Activated T-cell treated with anti-CD3 and anti-CD28 coated beads, Interleukin-2, amount 50 U/mL, for 72 hours (primary cell): ENCODE data around the gene NFATC2. TPM values are rescaled to one million over a fixed set of nuclear protein-coding genes. Genes with fewer than 3 reads are reported as not detected.
"Not testable (repeated sequence)": the region's sequence is repeated elsewhere in the genome, so short reads cannot be mapped to it uniquely, and the experiment has no call there.

Source experiments
- ATAC-seq, 2 donors: fragments of 150-1000 bp; cut with Tn5 transposase; replicated peaks in 1 of 2; 2 replicates each; pipeline ENCODE4 v1.10.0; 2021; ENCODE audit warnings: moderate library complexity in 2 of 2, mild to moderate bottlenecking in 1 of 2
- DNase-seq, 2 donors: peaks; one replicate each; pipeline ENCODE4 v3.0.0; 2021 to 2022; ENCODE audit warnings: mixed read lengths in 1 of 2
- H3K27ac Mint-ChIP-seq: one replicate; pipeline ENCODE4 v1.8.0; 2022; ENCODE audit warnings: mild to moderate bottlenecking, moderate library complexity, mixed read lengths
- H3K27me3 Mint-ChIP-seq: one replicate; pipeline ENCODE4 v1.8.0; 2022; ENCODE audit warnings: low read depth, mixed read lengths
- H3K36me3 Mint-ChIP-seq, 2 donors: one replicate each; pipeline ENCODE4 v1.8.0; 2022; ENCODE audit warnings: mixed read lengths in 2 of 2, mild to moderate bottlenecking in 1 of 2; ENCODE audit not compliant: insufficient read depth in 2 of 2
- H3K4me1 Mint-ChIP-seq: one replicate; pipeline ENCODE4 v1.8.0; 2022; ENCODE audit warnings: low read depth, mixed read lengths
- H3K4me3 Mint-ChIP-seq, 2 donors: one replicate each; pipeline ENCODE4 v1.8.0; 2022; ENCODE audit warnings: mild to moderate bottlenecking in 2 of 2, mixed read lengths in 2 of 2, moderate library complexity in 2 of 2
- H3K9me3 Mint-ChIP-seq, 2 donors: one replicate each; pipeline ENCODE4 v1.8.0; 2022; ENCODE audit warnings: mixed read lengths in 2 of 2
- total RNA-seq, 2 donors: library from RNA; stranded (reverse); gene quantifications; one replicate each; pipeline ENCODE4 v1.2.3, GENCODE V29; 2022

Gene NFATC2
- total RNA-seq, 2 donors from 2014 or later: 29.4 to 39.9 TPM

DNA sequence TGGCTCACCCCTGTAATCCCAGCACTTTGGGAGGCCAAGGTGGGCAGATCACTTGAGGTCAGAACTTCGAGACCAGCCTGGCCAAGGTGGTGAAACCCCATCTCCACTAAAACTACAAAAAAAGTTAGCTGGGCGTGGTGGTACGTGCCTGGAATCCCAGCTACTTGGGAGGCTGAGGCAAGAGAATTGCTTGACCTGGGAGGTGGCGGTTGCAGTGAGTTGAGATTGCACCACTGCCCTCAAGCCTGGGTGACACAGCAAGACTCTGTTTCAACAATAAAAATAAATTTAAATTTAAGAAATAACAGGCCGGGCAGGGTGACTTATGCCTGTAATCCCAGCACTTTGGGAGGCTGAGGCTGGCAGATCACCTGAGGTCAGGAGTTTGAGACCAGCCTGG lies 80.7 kb downstream of the NFATC2 start:
- H3K9me3 Mint-ChIP-seq, DNase-seq, ATAC-seq, H3K27me3 Mint-ChIP-seq, H3K27ac Mint-ChIP-seq, H3K4me3 Mint-ChIP-seq: not testable (repeated sequence)
- H3K36me3 Mint-ChIP-seq: peaks cover 10 to 33% of the 10 kb centered on the region in 2 donors
- H3K4me1 Mint-ChIP-seq: peaks cover 39% of the 10 kb centered on the region

DNA sequence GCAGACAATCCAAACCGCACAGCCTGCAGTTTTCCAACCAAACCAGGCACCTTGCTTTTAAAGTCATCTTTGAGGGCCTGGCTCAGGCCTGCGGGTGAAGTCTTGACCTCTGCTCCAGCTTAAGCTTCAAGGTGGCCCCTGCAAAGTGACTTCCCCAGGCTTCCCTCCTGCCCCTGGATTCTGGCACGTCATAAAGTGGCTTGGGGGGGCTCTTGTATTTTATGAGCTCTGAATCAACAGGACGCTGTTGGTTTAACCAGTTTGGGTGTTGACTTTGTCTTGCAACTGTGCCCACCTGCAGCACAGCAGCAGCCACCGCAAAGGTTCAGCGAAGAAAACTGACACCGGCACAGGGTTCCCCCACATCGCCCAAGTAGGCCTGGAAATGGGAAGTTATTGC lies 81.2 kb downstream of the NFATC2 start:
- Mint-ChIP-seq H3K4me1 (peaks cover 45% of the 10 kb centered on the region), H3K9me3 (no peaks in the 10 kb centered on the region), H3K36me3 (peaks cover 10 to 33% of the 10 kb centered on the region in 2 donors), H3K27ac (no peak overlapping the region), H3K27me3 (no peaks in the 10 kb centered on the region), H3K4me3 (no peak overlapping the region)
- no peak for DNase-seq
- no peak for ATAC-seq

DNA sequence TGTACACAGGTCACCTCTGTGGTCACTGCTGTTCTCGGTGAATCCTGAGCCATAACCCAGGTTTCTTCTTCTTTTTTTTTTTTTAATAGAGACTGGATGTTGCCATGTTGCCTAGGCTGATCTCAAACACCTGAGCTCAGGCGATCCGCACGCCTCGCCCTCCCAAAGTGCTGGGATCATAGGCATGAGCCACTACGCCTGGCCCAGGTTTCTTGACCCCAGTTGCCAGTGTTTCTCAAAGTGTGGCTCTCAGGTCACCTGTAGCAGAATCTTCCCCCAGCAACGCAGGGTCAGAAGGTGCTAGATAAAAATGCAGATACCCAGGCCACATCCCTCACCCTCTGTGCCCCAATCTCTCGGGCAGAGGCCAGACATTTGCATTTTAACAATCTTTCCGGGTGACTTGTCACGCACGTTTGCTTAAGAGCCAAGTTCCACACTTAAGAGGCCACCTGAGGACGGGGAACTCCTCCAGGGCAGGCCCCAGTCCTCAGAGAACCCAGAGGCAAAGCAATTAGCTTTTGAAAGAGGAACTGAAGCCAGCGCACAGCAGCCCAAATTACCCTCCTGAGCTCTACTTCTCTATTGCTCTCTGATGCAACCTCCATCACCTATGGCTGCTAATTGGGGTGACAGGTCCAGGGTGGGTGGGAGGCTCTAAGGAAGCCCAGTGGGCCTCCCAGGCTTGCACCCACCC lies 81.8 kb downstream of the NFATC2 start:
- DNase-seq: no peak
- H3K4me3 Mint-ChIP-seq: no peak overlapping the region
- peaks cover 45% of the 10 kb centered on the region for H3K4me1 Mint-ChIP-seq
- H3K27ac Mint-ChIP-seq: no peak overlapping the region
- peaks cover 10 to 29% of the 10 kb centered on the region in 2 donors for H3K36me3 Mint-ChIP-seq
- no peaks in the 10 kb centered on the region for H3K9me3 Mint-ChIP-seq
- ATAC-seq: no peak
- no peaks in the 10 kb centered on the region for H3K27me3 Mint-ChIP-seq

DNA sequence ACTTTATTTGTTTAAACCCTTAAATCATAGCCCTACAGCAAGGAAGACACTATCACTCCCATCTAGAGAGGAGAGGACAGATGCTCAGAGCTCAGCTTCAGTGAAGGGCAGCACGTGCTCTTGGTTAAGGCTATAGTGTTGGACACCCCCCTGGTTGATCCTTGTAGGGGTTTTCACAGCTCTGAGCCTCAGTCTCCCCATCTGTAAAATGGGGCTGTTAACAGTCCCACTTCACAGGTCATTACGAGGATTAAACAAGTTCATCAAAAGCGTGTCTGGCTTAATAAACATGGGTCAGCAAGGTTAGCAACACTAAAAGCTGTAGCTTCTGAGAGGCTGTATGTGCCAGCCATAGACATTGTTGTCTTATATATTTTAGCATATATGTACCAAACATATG lies 82.4 kb downstream of the NFATC2 start:
- ATAC-seq (no peak), DNase-seq (no peak)
- Mint-ChIP-seq H3K27ac (no peak overlapping the region), H3K27me3 (no peaks in the 10 kb centered on the region), H3K4me1 (peaks cover 41% of the 10 kb centered on the region), H3K4me3 (no peak overlapping the region), H3K9me3 (no peaks in the 10 kb centered on the region), H3K36me3 (peaks cover 9 to 27% of the 10 kb centered on the region in 2 donors)

DNA sequence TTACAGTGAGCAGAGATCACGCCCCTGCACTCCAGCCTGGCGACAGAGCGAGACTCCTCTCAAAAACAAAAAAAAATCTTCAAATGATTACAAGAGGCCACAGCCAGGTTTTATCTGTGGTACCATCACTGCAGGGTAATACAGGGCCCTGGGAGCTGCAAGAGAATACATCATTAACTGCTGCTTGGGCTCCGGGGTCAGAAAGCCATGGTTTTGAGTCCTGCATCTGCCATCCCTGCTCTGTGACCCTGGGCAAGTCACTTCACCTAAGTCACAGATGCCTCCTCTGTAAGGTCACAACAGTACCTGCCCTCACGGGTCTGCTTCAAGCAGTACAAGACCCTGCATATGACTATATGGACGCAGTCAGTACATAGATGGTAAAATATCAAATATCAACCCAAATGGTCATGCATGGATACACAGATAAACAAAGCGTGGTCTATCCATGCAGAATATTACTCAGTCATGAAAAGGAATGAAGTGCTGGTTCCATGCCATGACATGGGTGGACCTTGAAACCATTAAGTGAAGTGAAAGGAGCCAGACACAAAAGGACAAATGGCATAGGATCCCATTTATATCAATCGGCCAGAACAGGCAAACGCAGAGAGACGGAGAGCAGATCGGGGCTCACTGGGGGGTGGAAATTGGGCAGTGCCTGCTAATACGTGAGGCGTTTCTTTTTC lies 83.6 kb downstream of the NFATC2 start:
- H3K4me1 Mint-ChIP-seq: peaks cover 32% of the 10 kb centered on the region
- peaks cover 16 to 34% of the 10 kb centered on the region in 2 donors for H3K36me3 Mint-ChIP-seq
- ATAC-seq: no peak
- H3K27me3 Mint-ChIP-seq: no peaks in the 10 kb centered on the region
- H3K27ac Mint-ChIP-seq: peak overlapping the region; percentile 58
- DNase-seq: no peak
- H3K4me3 Mint-ChIP-seq: no peak overlapping the region
- no peaks in the 10 kb centered on the region for H3K9me3 Mint-ChIP-seq

- Mint-ChIP-seq H3K9me3 (no peaks in the 10 kb centered on the region), H3K27ac (no peak overlapping the region), H3K27me3 (no peaks in the 10 kb centered on the region), H3K36me3 (peaks cover 16 to 45% of the 10 kb centered on the region in 2 donors), H3K4me1 (peaks cover 31% of the 10 kb centered on the region), H3K4me3 (no peak overlapping the region)
- ATAC-seq (no peak), DNase-seq (no peak)
These were observed 85.0 kb downstream of the NFATC2 start for GRCh38 chr20:51457533-51457932.

DNA sequence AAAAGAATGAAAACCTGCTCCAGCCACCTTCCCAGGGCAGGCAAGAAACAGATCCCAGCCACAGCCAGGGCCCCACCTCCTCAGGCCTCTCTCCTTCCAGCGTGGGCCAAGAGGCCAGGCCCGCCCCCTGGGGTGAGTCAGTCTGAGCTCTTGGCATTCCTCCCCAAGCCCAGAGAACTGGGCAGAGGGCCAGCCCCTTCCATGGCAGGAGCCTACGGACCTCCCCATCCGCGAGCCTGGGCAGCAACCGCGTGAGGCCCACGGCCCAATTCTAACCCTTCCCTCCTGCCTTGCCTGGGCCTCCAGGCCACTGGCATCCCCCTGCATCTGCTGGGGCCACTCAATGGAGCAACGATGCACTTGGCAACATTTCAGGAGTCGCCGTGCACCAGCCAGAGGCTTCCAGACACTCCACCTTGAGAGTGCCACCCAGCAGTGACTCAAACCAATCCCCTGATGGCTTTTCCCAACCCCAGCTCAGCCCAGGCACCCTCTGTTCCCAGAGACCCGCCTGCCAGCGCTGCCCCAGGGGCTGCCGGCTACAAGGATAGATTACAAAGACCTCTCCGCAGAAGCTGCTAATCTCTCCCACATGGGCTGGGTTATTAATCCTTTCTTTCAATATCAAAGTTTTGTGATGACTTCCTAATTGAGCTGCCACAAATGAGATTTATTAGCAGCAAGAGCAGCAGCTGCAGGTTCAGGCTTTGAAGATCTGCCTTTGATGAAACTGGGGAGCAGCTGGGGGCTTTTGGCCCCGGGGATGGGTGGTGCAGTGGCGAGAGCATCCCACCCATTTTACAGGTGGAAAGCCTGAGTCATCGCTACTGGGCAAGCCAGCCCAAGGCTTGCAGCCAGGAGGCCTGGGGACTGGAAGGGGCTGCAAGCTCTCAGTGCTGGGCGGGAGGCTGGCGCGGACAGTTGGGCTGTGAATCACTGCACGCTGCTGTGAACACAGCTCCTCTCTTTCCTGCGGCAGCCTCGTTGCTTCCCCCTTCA lies 85.7 kb downstream of the NFATC2 start:
- peak overlapping the region in 1 of 2 donors; percentile 36 for H3K4me3 Mint-ChIP-seq
- peak; percentile 22 to 55 for ATAC-seq
- no peaks in the 10 kb centered on the region for H3K27me3 Mint-ChIP-seq
- H3K9me3 Mint-ChIP-seq: no peaks in the 10 kb centered on the region
- H3K36me3 Mint-ChIP-seq: peaks cover 20 to 51% of the 10 kb centered on the region in 2 donors
- peaks cover 33% of the 10 kb centered on the region for H3K4me1 Mint-ChIP-seq
- no peak overlapping the region for H3K27ac Mint-ChIP-seq
- DNase-seq: no peak

DNA sequence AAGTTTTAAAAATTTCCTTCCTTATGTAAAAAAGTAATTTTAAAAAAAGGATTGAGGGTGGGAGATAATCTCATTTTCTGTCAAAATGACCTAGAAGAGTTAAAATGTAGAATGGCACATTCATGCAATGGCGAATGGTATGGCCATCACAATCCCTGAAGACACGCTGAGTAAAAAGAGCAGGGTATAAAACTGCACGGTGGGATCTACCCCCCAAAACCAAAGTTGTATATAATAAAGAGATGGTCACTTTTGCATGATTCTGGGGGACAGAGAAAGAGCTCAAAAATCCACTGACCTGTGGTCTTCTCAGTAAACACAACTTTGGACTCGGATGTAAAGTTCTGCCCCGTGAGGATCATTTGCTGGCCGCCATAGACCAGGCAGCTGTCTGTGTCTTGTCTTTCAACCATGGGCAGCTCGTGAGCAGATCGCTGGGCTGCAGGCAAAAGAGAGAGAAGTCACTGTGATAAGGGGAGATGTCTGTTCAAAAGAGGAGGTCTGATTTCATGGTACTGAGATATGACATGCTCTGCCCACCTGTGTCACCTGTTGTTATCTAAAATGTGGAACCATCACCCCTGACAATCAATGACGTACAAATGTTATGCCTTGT lies 88.2 kb downstream of the NFATC2 start:
- Mint-ChIP-seq H3K27me3 (no peaks in the 10 kb centered on the region), H3K4me3 (no peak overlapping the region), H3K36me3 (peaks cover 22 to 50% of the 10 kb centered on the region in 2 donors), H3K4me1 (peaks cover 31% of the 10 kb centered on the region), H3K27ac (no peak overlapping the region), H3K9me3 (no peaks in the 10 kb centered on the region)
- ATAC-seq (no peak), DNase-seq (no peak)

DNA sequence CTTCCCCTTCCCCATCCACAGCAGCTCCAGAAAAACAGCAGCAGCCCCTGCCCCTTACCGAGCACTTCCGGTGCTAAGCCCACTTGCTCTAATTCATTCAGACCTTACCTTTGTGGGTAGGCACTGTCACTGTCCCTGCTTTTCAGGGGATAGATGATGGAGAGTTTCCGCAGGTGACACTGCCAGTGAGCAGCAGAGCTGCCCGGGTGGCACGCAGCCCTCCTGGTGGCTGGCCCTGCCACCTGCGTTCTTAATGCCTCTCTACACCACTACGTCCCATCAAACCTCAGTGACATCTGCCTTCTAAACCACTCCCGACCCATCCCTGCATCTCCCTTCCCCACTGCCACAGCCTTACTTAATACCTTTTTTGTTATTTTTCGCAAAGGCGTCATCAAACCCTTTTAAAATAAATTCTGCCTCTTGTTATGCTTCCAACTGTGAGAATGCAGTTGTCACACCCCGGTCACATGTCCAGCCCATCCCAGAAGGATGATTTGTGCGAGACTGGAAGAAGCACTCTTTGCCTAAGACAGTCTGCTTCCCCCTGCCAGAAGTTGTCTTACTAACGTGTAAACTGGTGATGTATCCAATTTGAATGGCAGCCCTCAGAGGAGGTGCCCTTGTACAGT lies 89.7 kb downstream of the NFATC2 start:
- peaks cover 37% of the 10 kb centered on the region for H3K4me1 Mint-ChIP-seq
- no peaks in the 10 kb centered on the region for H3K9me3 Mint-ChIP-seq
- no peak for ATAC-seq
- H3K36me3 Mint-ChIP-seq: peaks cover 26 to 56% of the 10 kb centered on the region in 2 donors
- H3K4me3 Mint-ChIP-seq: no peak overlapping the region
- no peaks in the 10 kb centered on the region for H3K27me3 Mint-ChIP-seq
- peak overlapping the region; percentile 29 for H3K27ac Mint-ChIP-seq
- DNase-seq: no peak

GRCh38 chr20:51452091-51452613 lies 90.4 kb downstream of the NFATC2 start:
- ATAC-seq (no peak), DNase-seq (no peak)
- Mint-ChIP-seq H3K4me3 (no peak overlapping the region), H3K36me3 (peaks cover 28 to 59% of the 10 kb centered on the region in 2 donors), H3K27me3 (no peaks in the 10 kb centered on the region), H3K4me1 (peaks cover 37% of the 10 kb centered on the region), H3K27ac (peak overlapping the region; percentile 34), H3K9me3 (no peaks in the 10 kb centered on the region)

DNA sequence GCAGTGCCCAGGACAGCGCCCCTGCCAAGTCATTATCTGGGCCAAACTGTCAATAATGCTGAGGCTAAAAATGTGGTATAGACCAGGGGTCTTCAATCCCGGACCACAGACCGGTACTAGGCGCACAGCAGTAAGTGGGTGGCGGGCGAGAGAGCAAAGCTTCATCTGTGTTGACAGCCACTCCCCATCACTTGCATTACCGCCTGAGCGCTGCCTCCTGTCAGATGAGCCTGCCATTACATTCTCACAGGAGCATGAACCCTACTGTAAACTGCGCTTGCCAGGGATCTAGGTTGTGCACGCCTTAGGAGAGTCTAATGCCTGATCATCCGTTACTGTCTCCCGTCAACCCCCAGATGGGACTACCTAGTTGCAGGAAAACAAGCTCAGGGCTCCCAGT lies 91.0 kb downstream of the NFATC2 start:
- no peak for DNase-seq
- peak overlapping the region; percentile 44 for H3K27ac Mint-ChIP-seq
- no peak overlapping the region for H3K4me3 Mint-ChIP-seq
- peaks cover 28 to 58% of the 10 kb centered on the region in 2 donors for H3K36me3 Mint-ChIP-seq
- H3K9me3 Mint-ChIP-seq: no peaks in the 10 kb centered on the region
- no peaks in the 10 kb centered on the region for H3K27me3 Mint-ChIP-seq
- no peak for ATAC-seq
- peaks cover 34% of the 10 kb centered on the region for H3K4me1 Mint-ChIP-seq

GRCh38 chr20:51450984-51451383 lies 91.5 kb downstream of the NFATC2 start:
- H3K4me3 Mint-ChIP-seq: no peak overlapping the region
- no peak for DNase-seq
- H3K27me3 Mint-ChIP-seq: no peaks in the 10 kb centered on the region
- H3K9me3 Mint-ChIP-seq: no peaks in the 10 kb centered on the region
- H3K4me1 Mint-ChIP-seq: peaks cover 35% of the 10 kb centered on the region
- peak overlapping the region; percentile 44 for H3K27ac Mint-ChIP-seq
- peaks cover 28 to 58% of the 10 kb centered on the region in 2 donors for H3K36me3 Mint-ChIP-seq
- ATAC-seq: no peak
